Measurements from ENCODE around the gene TRMT1.

TRMT1 gene

GRCh38 chr19:13100031-13100588, 16.4 kb downstream of the TRMT1 start:
- Histone ChIP-seq H3K4me3 (ENCODE audit: low read depth in 1 of 2, low read length in 2 of 2) (peak overlapping the region in 1 of 2 experiments; percentile 59; a peak in 2 of 4 replicates), H3K27ac (ENCODE audit: low read length) (peak overlapping the region; percentile 90), H3K4me1 (ENCODE audit: insufficient read depth, low read length) (peaks cover 36% of the 10 kb centered on the region), H4K20me1 (ENCODE audit: insufficient read depth, low read length) (no peaks in the 10 kb centered on the region), H3K36me3 (ENCODE audit: insufficient read depth, low read length) (no peaks in the 10 kb centered on the region; the same call in 1 of the 2 replicates), H3K27me3 (ENCODE audit: insufficient read depth, low read length, poor library complexity) (peaks cover 9% of the 10 kb centered on the region), H3K4me2 (ENCODE audit: insufficient read depth, low read length) (peak overlapping the region; percentile 76), H2AFZ (ENCODE audit: low read depth, low read length) (peak overlapping the region; percentile 85), H3K79me2 (ENCODE audit: insufficient read depth, low read length) (no peaks in the 10 kb centered on the region), H3K9me3 (ENCODE audit: insufficient read depth, low read length, severe bottlenecking) (no peaks in the 10 kb centered on the region), H3K9ac (ENCODE audit: low read depth, low read length) (peak overlapping the region; percentile 72)
- DNase-seq, result peak; percentile 69
- TF ChIP-seq EZH2 (IDR thresholded peaks at IDR 0.05; ENCODE audit: borderline replicate concordance, low read depth, low read length, severe bottlenecking) (no peak), CTCF (IDR thresholded peaks at IDR 0.05; ENCODE audit: borderline replicate concordance, extremely low read depth, low read length, poor library complexity, severe bottlenecking) (no peak)
- ATAC-seq (ENCODE audit: insufficient read depth, low read depth), result peak; percentile 36

GRCh38 chr19:13099073-13099999, 17.2 kb downstream of the TRMT1 start:
- DNase-seq, result peak; percentile 84
- H3K36me3 ChIP-seq (ENCODE audit: insufficient read depth, low read length), result no peaks in the 10 kb centered on the region
- H4K20me1 ChIP-seq (ENCODE audit: insufficient read depth, low read length), result no peaks in the 10 kb centered on the region
- H3K27me3 ChIP-seq (ENCODE audit: insufficient read depth, low read length, poor library complexity), result peaks cover 9% of the 10 kb centered on the region
- H3K4me3 ChIP-seq (ENCODE audit: low read depth in 1 of 2, low read length in 2 of 2), result peak overlapping the region; percentile 16 to 59; a peak in 3 of 4 replicates
- H2AFZ ChIP-seq (ENCODE audit: low read depth, low read length), result peak overlapping the region; percentile 85
- H3K79me2 ChIP-seq (ENCODE audit: insufficient read depth, low read length), result no peaks in the 10 kb centered on the region
- H3K9ac ChIP-seq (ENCODE audit: low read depth, low read length), result peak overlapping the region; percentile 72
- no peak for TF ChIP-seq CTCF (IDR thresholded peaks at IDR 0.05; ENCODE audit: borderline replicate concordance, extremely low read depth, low read length, poor library complexity, severe bottlenecking)
- no peak for TF ChIP-seq EZH2 (IDR thresholded peaks at IDR 0.05; ENCODE audit: borderline replicate concordance, low read depth, low read length, severe bottlenecking)
- H3K27ac ChIP-seq (ENCODE audit: low read length), result peak overlapping the region; percentile 90
- peak; percentile 85 for ATAC-seq (ENCODE audit: insufficient read depth, low read depth)
- peak overlapping the region; percentile 76 for H3K4me2 ChIP-seq (ENCODE audit: insufficient read depth, low read length)
- peaks cover 36% of the 10 kb centered on the region for H3K4me1 ChIP-seq (ENCODE audit: insufficient read depth, low read length)
- no peaks in the 10 kb centered on the region for H3K9me3 ChIP-seq (ENCODE audit: insufficient read depth, low read length, severe bottlenecking)

- ATAC-seq (ENCODE audit: insufficient read depth, low read depth) (no peak), DNase-seq (no peak)
- H3K4me3 ChIP-seq (ENCODE audit: low read depth in 1 of 2, low read length in 2 of 2), result peak overlapping the region; percentile 16 to 59; a peak in 3 of 4 replicates
- no peaks in the 10 kb centered on the region for H3K36me3 ChIP-seq (ENCODE audit: insufficient read depth, low read length)
- H4K20me1 ChIP-seq (ENCODE audit: insufficient read depth, low read length), result no peaks in the 10 kb centered on the region; the same call in 1 of the 2 replicates
- H2AFZ ChIP-seq (ENCODE audit: low read depth, low read length), result peak overlapping the region; percentile 85
- peak overlapping the region; percentile 76 for H3K4me2 ChIP-seq (ENCODE audit: insufficient read depth, low read length)
- TF ChIP-seq EZH2 (IDR thresholded peaks at IDR 0.05; ENCODE audit: borderline replicate concordance, low read depth, low read length, severe bottlenecking), result no peak
- no peak for TF ChIP-seq CTCF (IDR thresholded peaks at IDR 0.05; ENCODE audit: borderline replicate concordance, extremely low read depth, low read length, poor library complexity, severe bottlenecking)
- peaks cover 9% of the 10 kb centered on the region for H3K27me3 ChIP-seq (ENCODE audit: insufficient read depth, low read length, poor library complexity)
- peak overlapping the region; percentile 90 for H3K27ac ChIP-seq (ENCODE audit: low read length)
- peaks cover 36% of the 10 kb centered on the region for H3K4me1 ChIP-seq (ENCODE audit: insufficient read depth, low read length)
- no peaks in the 10 kb centered on the region for H3K9me3 ChIP-seq (ENCODE audit: insufficient read depth, low read length, severe bottlenecking)
- peak overlapping the region; percentile 72 for H3K9ac ChIP-seq (ENCODE audit: low read depth, low read length)
- H3K79me2 ChIP-seq (ENCODE audit: insufficient read depth, low read length), result no peaks in the 10 kb centered on the region
Measured at GRCh38 chr19:13098277-13099072, 18.1 kb downstream of the TRMT1 start.

Measured in DND-41 (cell line).